H9 (cell line): Measurements from ENCODE around the gene ETV3L. TPM values are rescaled to one million over a fixed set of nuclear protein-coding genes. Genes with fewer than 3 reads are reported as not detected.

Experiments
- DNase-seq: peaks from one replicate; pipeline ENCODE4 v3.0.0-alpha.2; 2017
- H2AFZ ChIP-seq: one replicate; pipeline ENCODE4 v1.6.1; 2013; ENCODE audit warnings: mild to moderate bottlenecking, low read length, control low read depth, moderate library complexity
- H2AK5ac ChIP-seq: 2 replicates; pipeline ENCODE4 v1.6.1; 2013; ENCODE audit warnings: low read length, control low read depth, mixed read lengths; ENCODE audit not compliant: insufficient read length
- H2BK120ac ChIP-seq: one replicate; pipeline ENCODE4 v1.6.1; 2013; ENCODE audit warnings: low read depth, mild to moderate bottlenecking, low read length, control low read depth, inconsistent platforms; ENCODE audit not compliant: poor library complexity, severe bottlenecking
- H2BK12ac ChIP-seq: 2 replicates; pipeline ENCODE4 v1.6.1; 2013; ENCODE audit warnings: low read length, control low read depth, mixed read lengths, low read depth; ENCODE audit not compliant: insufficient read length
- H2BK15ac ChIP-seq: 2 replicates; pipeline ENCODE4 v1.6.1; 2013; ENCODE audit warnings: low read depth, low read length, control low read depth
- H2BK20ac ChIP-seq: one replicate; pipeline ENCODE4 v1.6.1; 2013; ENCODE audit warnings: low read depth, mild to moderate bottlenecking, low read length, control low read depth, inconsistent platforms; ENCODE audit not compliant: poor library complexity, severe bottlenecking
- H2BK5ac ChIP-seq: 2 replicates; pipeline ENCODE4 v1.6.1; 2013; ENCODE audit warnings: low read length, control low read depth, mixed read lengths; ENCODE audit not compliant: insufficient read length
- H3K14ac ChIP-seq: 2 replicates; pipeline ENCODE4 v1.6.1; 2013; ENCODE audit warnings: low read length, control low read depth; ENCODE audit not compliant: insufficient read depth
- H3K18ac ChIP-seq: 2 replicates; pipeline ENCODE4 v1.6.1; 2013; ENCODE audit warnings: low read depth, mild to moderate bottlenecking, mixed read lengths, low read length, control low read depth; ENCODE audit not compliant: insufficient read length
- H3K23ac ChIP-seq: 2 replicates; pipeline ENCODE4 v1.6.1; 2013; ENCODE audit warnings: low read length, control low read depth, mixed read lengths, low read depth; ENCODE audit not compliant: insufficient read length
- H3K23me2 ChIP-seq: 2 replicates; pipeline ENCODE4 v1.6.1; 2013; ENCODE audit warnings: low read depth, mild to moderate bottlenecking, mixed read lengths, low read length, control low read depth; ENCODE audit not compliant: insufficient read length, poor library complexity, severe bottlenecking
- H3K27ac ChIP-seq: 2 replicates; pipeline ENCODE4 v1.5.1; 2013; ENCODE audit warnings: low read length, control low read depth, mixed read lengths, low read depth; ENCODE audit not compliant: insufficient read length
- H3K27me3 ChIP-seq: 2 replicates; pipeline ENCODE4 v1.6.1; 2013; ENCODE audit warnings: low read length, control low read depth, inconsistent platforms; ENCODE audit not compliant: insufficient read depth
- H3K4ac ChIP-seq: 2 replicates; pipeline ENCODE4 v1.6.1; 2013; ENCODE audit warnings: low read depth, mild to moderate bottlenecking, control low read depth, inconsistent platforms, low read length, moderate library complexity
- H3K4me1 ChIP-seq: 2 replicates; pipeline ENCODE4 v1.6.1; 2013; ENCODE audit warnings: low read length, control low read depth, inconsistent platforms; ENCODE audit not compliant: insufficient read depth
- H3K4me2 ChIP-seq: 2 replicates; pipeline ENCODE4 v1.6.1; 2013; ENCODE audit warnings: low read length, control low read depth, mixed read lengths; ENCODE audit not compliant: insufficient read length, insufficient read depth
- H3K56ac ChIP-seq: 2 replicates; pipeline ENCODE4 v1.6.1; 2013; ENCODE audit warnings: low read depth, mild to moderate bottlenecking, mixed read lengths, low read length, control low read depth; ENCODE audit not compliant: insufficient read length
- H3K79me1 ChIP-seq: 2 replicates; pipeline ENCODE4 v1.6.1; 2013; ENCODE audit warnings: low read depth, mild to moderate bottlenecking, moderate library complexity, low read length, control low read depth, inconsistent platforms; ENCODE audit not compliant: insufficient read depth, poor library complexity, severe bottlenecking
- H3K79me2 ChIP-seq: 2 replicates; pipeline ENCODE4 v1.6.1; 2013; ENCODE audit warnings: low read length, control low read depth, inconsistent platforms; ENCODE audit not compliant: insufficient read depth
- H3K9ac ChIP-seq: 2 replicates; pipeline ENCODE4 v1.6.1; 2013; ENCODE audit warnings: low read length, control low read depth, mixed read lengths; ENCODE audit not compliant: insufficient read length; ENCODE audit errors: extremely low read depth
- H3K9me3 ChIP-seq: one replicate; pipeline ENCODE4 v1.6.1; 2013; ENCODE audit warnings: low read depth, low read length, inconsistent platforms; ENCODE audit not compliant: control insufficient read depth
- H3T11ph ChIP-seq: one replicate; pipeline ENCODE4 v1.6.1; 2013; ENCODE audit warnings: mild to moderate bottlenecking, low read length, control low read depth, inconsistent platforms
- H4K20me1 ChIP-seq: one replicate; pipeline ENCODE4 v1.6.1; 2013; ENCODE audit not compliant: control insufficient read depth, insufficient read length, insufficient read depth
- H4K5ac ChIP-seq: 2 replicates; pipeline ENCODE4 v1.6.1; 2013; ENCODE audit warnings: low read depth, mild to moderate bottlenecking, mixed read lengths, low read length, control low read depth; ENCODE audit not compliant: insufficient read length
- H4K8ac ChIP-seq: replicated peaks from 2 replicates; pipeline ENCODE4 v1.6.1; 2013; ENCODE audit warnings: low read length, control low read depth, mixed read lengths, low read depth; ENCODE audit not compliant: insufficient read length
- H4K91ac ChIP-seq: 2 replicates; pipeline ENCODE4 v1.6.1; 2013; ENCODE audit warnings: low read depth, mild to moderate bottlenecking, moderate library complexity, mixed read lengths, low read length, control low read depth; ENCODE audit not compliant: insufficient read length
- H3K27ac Mint-ChIP-seq, 3 experiments: 2 replicates in 2 of 3; 3 replicates in 1 of 3; pipeline ENCODE4 v1.8.0; 2020 to 2021; ENCODE audit warnings: mixed read lengths in 3 of 3, mild to moderate bottlenecking in 1 of 3, moderate library complexity in 1 of 3
- H3K27me3 Mint-ChIP-seq: 2 replicates; pipeline ENCODE4 v1.8.0; 2021; ENCODE audit warnings: low read depth, mild to moderate bottlenecking, moderate library complexity, mixed read lengths
- H3K36me3 Mint-ChIP-seq, 3 experiments: 2 replicates in 2 of 3; 3 replicates in 1 of 3; pipeline ENCODE4 v1.8.0; 2020 to 2021; ENCODE audit warnings: low read depth in 3 of 3, mixed read lengths in 3 of 3; ENCODE audit not compliant: insufficient read depth in 1 of 3
- H3K4me1 Mint-ChIP-seq, 2 experiments: 2 replicates each; pipeline ENCODE4 v1.8.0; 2020; ENCODE audit warnings: mixed read lengths in 2 of 2
- H3K4me3 Mint-ChIP-seq, 2 experiments: 2 replicates in 1 of 2; 3 replicates in 1 of 2; pipeline ENCODE4 v1.8.0; 2020 to 2021; ENCODE audit warnings: mild to moderate bottlenecking in 2 of 2, mixed read lengths in 2 of 2, moderate library complexity in 1 of 2
- H3K9me3 Mint-ChIP-seq, 2 experiments: 2 replicates in 1 of 2; 3 replicates in 1 of 2; pipeline ENCODE4 v1.8.0; 2020; ENCODE audit warnings: mild to moderate bottlenecking in 2 of 2, mixed read lengths in 2 of 2, moderate library complexity in 1 of 2
- CTCF ChIP-seq: fragments of 200-600 bp; sonication (generic); conservative IDR thresholded peaks from 3 replicates; pipeline ENCODE4 v1.8.0; 2021; ENCODE audit warnings: antibody characterized with exemption, mild to moderate bottlenecking
- WGBS: extraction: QIAGEN DNeasy Blood & Tissue Kit; methylation state at CpG from one replicate; pipeline ENCODE4 v1.1.7; 2013; ENCODE audit warnings: missing lambda C conversion rate, low lambda C conversion rate, mixed read lengths; ENCODE audit not compliant: insufficient read length; ENCODE audit errors: extremely low coverage; 5-methylcytosine and 5-hydroxymethylcytosine counted together
- total RNA-seq: library from RNA; stranded (reverse); gene quantifications from 2 replicates; pipeline ENCODE4 v1.2.1, GENCODE V29; 2021

The ETV3L gene
- total RNA-seq, 1 experiment from 2014 or later: 0.96 TPM

GRCh38 chr1:157117527-157118057, 18.0 kb upstream of the ETV3L start:
- no peaks in the 10 kb centered on the region for H3K9me3 Mint-ChIP-seq
- no peak overlapping the region for H2AFZ ChIP-seq
- H3K9me3 ChIP-seq: no peaks in the 10 kb centered on the region
- H3K4me1 Mint-ChIP-seq: peaks cover 64 to 72% of the 10 kb centered on the region in 2 experiments
- TF ChIP-seq CTCF: no peak
- no peak overlapping the region for H2BK20ac ChIP-seq
- no peaks in the 10 kb centered on the region; the same call in 1 of the 2 replicates for H3K27me3 ChIP-seq
- H3K27me3 Mint-ChIP-seq: no peaks in the 10 kb centered on the region; the same call in 1 of the 2 replicates
- no peaks in the 10 kb centered on the region for H3K79me1 ChIP-seq
- no peak overlapping the region for H2BK5ac ChIP-seq
- no peaks in the 10 kb centered on the region for H3K79me2 ChIP-seq
- H3K4me3 Mint-ChIP-seq: no peak overlapping the region
- H3K27ac Mint-ChIP-seq: peak overlapping the region; percentile 36 to 60 (median 39); a peak in 4 of 7 replicates
- peak; percentile 38 for DNase-seq
- H3T11ph ChIP-seq: no peak overlapping the region
- peaks cover 22% of the 10 kb centered on the region; the same call in 1 of the 2 replicates for H3K4me1 ChIP-seq
- no peak overlapping the region for H4K8ac ChIP-seq
- no peaks in the 10 kb centered on the region; a peak in 1 of 7 replicates for H3K36me3 Mint-ChIP-seq
- no peak overlapping the region; the same call in 1 of the 2 replicates for H3K14ac ChIP-seq
- no peak overlapping the region for H2BK12ac ChIP-seq
- no peak overlapping the region for H3K4ac ChIP-seq
- no peak overlapping the region for H3K9ac ChIP-seq
- H3K4me2 ChIP-seq: no peak overlapping the region
- H4K5ac ChIP-seq: no peak overlapping the region
- H4K91ac ChIP-seq: no peak overlapping the region
- H3K27ac ChIP-seq: no peak overlapping the region
- no peak overlapping the region for H2BK15ac ChIP-seq
- no peaks in the 10 kb centered on the region for H4K20me1 ChIP-seq
- WGBS: no CpG with 5 or more reads among the region's 4 CpGs
- no peak overlapping the region for H3K23ac ChIP-seq
- H3K23me2 ChIP-seq: no peaks in the 10 kb centered on the region
- no peak overlapping the region for H2AK5ac ChIP-seq
- no peak overlapping the region for H2BK120ac ChIP-seq
- H3K18ac ChIP-seq: no peak overlapping the region
- no peak overlapping the region for H3K56ac ChIP-seq
